ENCODE data around the gene SLC6A15.

The SLC6A15 gene

DNA sequence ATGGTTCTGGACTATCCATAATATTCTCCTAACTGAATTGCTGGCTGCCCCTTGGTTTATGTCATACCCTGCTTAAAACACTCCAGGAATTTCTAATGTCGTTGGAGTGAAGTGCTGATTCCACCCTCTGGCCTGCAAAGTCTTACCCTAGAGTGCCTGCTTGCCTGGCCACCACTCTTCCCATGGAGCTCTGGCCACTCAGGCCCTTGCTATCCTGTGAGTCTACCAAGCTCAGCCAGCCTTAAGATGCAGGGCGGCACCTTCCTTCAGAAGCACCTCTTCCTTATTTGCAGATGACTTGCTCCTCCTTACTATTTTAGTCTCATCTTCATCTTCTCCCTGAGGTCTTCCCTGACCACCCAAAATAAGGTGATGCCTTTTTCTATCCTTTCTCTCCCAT lies 35.3 kb downstream of the SLC6A15 start:
- TF ChIP-seq CTCF (IDR thresholded peaks at IDR 0.05; ENCODE audit: low read depth, low read length, missing control alignments), result no peak
- H3K4me3 ChIP-seq (ENCODE audit: low read depth, low read length), result no peak overlapping the region
- DNase-seq (ENCODE audit: low read depth), result no peak
- in situ Hi-C loops (cut with HindIII; ENCODE audit: low sequenced_read_pairs), result loop anchor here (10.0 kb wide), 1 partner anchor 157 kb away; the partner anchor contains the start of genes LRRIQ1 and TSPAN19

GRCh38 chr12:84875241-84875640 lies 37.4 kb downstream of the SLC6A15 start:
- DNase-seq (ENCODE audit: low read depth), result no peak
- H3K4me3 ChIP-seq (ENCODE audit: low read depth, low read length), result no peak overlapping the region
- in situ Hi-C loops (cut with HindIII; ENCODE audit: low sequenced_read_pairs), result loop anchor here (10.0 kb wide), 1 partner anchor 160 kb away; the partner anchor contains the start of genes LRRIQ1 and TSPAN19
- TF ChIP-seq CTCF (IDR thresholded peaks at IDR 0.05; ENCODE audit: low read depth, low read length, missing control alignments), result no peak

- no peak overlapping the region for H3K4me3 ChIP-seq (ENCODE audit: low read depth, low read length)
- no peak for DNase-seq (ENCODE audit: low read depth)
- in situ Hi-C loops (cut with HindIII; ENCODE audit: low sequenced_read_pairs), result loop anchor here (10.0 kb wide), 1 partner anchor 160 kb away; the partner anchor contains the start of genes LRRIQ1 and TSPAN19
- TF ChIP-seq CTCF (IDR thresholded peaks at IDR 0.05; ENCODE audit: low read depth, low read length, missing control alignments), result no peak
Observed at GRCh38 chr12:84874825-84875139, 37.8 kb downstream of the SLC6A15 start.

GRCh38 chr12:84874125-84874824 lies 38.3 kb downstream of the SLC6A15 start:
- no peak overlapping the region for H3K4me3 ChIP-seq (ENCODE audit: low read depth, low read length)
- in situ Hi-C loops (cut with HindIII; ENCODE audit: low sequenced_read_pairs), result loop anchor here (10.0 kb wide), 1 partner anchor 161 kb away; the partner anchor contains the start of genes LRRIQ1 and TSPAN19
- peak; percentile 53 for DNase-seq (ENCODE audit: low read depth)
- TF ChIP-seq CTCF (IDR thresholded peaks at IDR 0.05; ENCODE audit: low read depth, low read length, missing control alignments), result peak; percentile 50

- no peak for TF ChIP-seq CTCF (IDR thresholded peaks at IDR 0.05; ENCODE audit: low read depth, low read length, missing control alignments)
- DNase-seq (ENCODE audit: low read depth), result no peak
- in situ Hi-C loops (cut with HindIII; ENCODE audit: low sequenced_read_pairs), result no loop called here
- no peak overlapping the region for H3K4me3 ChIP-seq (ENCODE audit: low read depth, low read length)
Observed at GRCh38 chr12:84862186-84862585, 50.4 kb downstream of the SLC6A15 start.

DNA sequence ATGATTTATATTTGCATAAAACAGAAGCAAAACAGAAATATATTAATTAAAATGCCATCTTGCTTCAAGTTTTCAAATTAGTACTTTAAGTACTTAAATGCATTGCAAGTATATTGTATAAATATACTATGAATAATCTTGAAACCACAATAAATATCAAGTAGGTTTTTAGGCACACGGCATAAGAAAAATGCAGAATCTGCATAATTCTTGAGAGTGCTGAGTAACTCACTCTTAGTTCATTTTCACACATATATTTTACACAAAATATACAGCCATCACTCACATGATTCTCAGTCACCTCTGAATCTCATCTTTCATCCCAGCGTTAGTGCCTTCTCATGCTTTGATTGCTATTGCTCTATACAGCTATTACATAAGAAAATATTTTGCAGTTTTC lies 51.9 kb downstream of the SLC6A15 start:
- in situ Hi-C loops (cut with HindIII; ENCODE audit: low sequenced_read_pairs), result no loop called here
- TF ChIP-seq CTCF (IDR thresholded peaks at IDR 0.05; ENCODE audit: low read depth, low read length, missing control alignments), result no peak
- no peak overlapping the region for H3K4me3 ChIP-seq (ENCODE audit: low read depth, low read length)
- DNase-seq (ENCODE audit: low read depth), result no peak
